ENCODE measurements around the gene USP17L29.
"Not testable (repeated sequence)": the region's sequence is repeated elsewhere in the genome, so short reads cannot be mapped to it uniquely, and the experiment has no call there.

GRCh38 chr4:9353338-9353737 is at the start of gene USP17L29:
- not testable (repeated sequence) for TF ChIP-seq POLR2A, CTCF (IDR thresholded peaks at IDR 0.05)

Measured in suprapubic skin (tissue), 3 donors.